Stimulated activated CD8-positive, alpha-beta memory T cell treated with anti-CD3 and anti-CD28 coated beads, Interleukin-15, amount 100 ng/mL, for 48 hours (primary cell): Measurements from ENCODE around the gene TMEM207.
A peak's percentile ranks its signal among the peaks of the same experiment; 100 is the strongest.

Experiments used
- DNase-seq, 2 donors: peaks; one replicate each; pipeline ENCODE4 v3.0.0-alpha.2; 2020; ENCODE audit warnings: low read depth in 2 of 2

The TMEM207 gene

DNA sequence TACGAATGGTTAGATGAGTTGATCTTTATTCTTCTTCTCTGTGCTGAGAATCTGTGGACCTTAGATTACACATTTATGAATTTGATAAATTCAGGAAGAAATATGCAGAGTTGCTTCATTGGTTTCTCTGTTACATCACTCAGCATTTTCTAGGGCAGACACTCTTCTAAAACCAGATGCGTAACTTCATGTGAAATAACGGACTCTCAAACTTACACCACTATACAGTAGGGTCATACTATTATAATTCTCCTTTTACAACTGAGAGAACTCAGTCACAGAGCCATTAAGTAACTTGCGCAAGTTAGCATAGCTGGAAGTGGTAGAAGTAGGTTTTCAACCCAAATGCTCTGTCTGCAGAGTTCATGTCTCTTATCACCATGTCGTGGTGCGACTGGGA, 5.7 kb downstream of the TMEM207 start:
- no peak for DNase-seq

- DNase-seq: no peak
Observed at GRCh38 chr3:190443257-190443656, 6.4 kb downstream of the TMEM207 start.

DNA sequence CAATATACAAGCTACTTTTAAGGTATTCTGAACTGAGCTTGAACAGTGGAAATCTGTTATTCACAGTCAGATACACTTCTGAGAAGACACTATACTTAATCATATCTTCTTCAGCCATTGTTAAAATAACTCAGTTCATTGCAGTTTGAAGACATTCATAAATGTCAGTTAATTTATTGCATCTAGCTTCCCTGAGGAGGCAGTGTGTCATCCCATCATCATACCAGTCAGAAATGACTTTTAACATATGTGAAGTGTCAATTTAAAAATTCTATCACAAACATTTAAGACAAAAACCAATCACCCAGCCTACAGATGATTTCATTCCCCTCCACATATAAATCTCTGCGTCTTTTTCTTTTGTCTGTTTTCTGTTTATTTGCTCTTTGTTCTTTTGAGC, 7.5 kb downstream of the TMEM207 start:
- DNase-seq: no peak

DNA sequence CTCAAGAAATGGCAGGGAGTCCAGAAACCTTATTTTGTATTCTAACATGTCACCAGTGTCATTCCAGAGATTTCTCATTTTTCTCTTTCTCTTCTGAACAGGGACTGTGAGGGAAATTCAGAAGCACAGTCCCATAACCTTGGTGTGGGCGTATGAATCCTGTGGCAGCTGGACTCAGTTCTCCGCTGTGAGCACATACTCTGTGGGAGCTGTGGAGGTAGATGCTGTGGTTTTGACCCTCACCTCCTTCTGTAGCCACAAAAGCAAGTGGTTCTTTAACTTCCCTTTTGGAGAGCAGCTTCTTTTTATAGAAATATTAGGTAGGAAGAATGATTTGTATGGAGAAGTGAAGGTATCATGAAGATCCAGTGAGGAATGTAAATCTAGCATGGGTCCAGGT, 13.4 kb downstream of the TMEM207 start:
- no peak for DNase-seq

DNA sequence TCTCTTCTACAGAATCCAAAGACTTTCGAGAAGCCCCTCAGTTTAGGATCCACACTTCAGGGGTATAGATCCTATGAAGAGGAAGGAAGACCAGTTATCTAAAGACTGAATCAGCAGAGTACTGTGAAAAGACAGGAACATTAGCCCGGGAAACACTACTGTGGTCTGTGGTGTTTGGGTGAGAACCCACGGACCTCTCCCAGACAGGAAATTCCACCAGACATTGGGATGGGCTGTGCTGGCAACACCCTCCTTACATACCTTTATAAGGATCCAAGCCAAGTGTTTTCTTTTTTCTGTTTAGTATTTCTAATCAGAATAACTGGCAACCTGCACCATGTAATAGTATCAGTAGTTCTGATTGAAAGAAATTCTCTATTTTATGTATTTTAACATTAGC, 14.1 kb downstream of the TMEM207 start:
- DNase-seq: no peak

- no peak for DNase-seq
Observed at GRCh38 chr3:190433626-190434025, 16.1 kb downstream of the TMEM207 start.

GRCh38 chr3:190432216-190432615, 17.5 kb downstream of the TMEM207 start:
- no peak for DNase-seq

- no peak for DNase-seq
Observed at GRCh38 chr3:190430906-190431305, 18.8 kb downstream of the TMEM207 start.

- no peak for DNase-seq
Observed at GRCh38 chr3:190429681-190430080, 20.0 kb downstream of the TMEM207 start.

GRCh38 chr3:190426806-190427507, 22.7 kb downstream of the TMEM207 start:
- DNase-seq: no peak

- no peak for DNase-seq
Observed at GRCh38 chr3:190425833-190426232, 23.9 kb downstream of the TMEM207 start.

DNA sequence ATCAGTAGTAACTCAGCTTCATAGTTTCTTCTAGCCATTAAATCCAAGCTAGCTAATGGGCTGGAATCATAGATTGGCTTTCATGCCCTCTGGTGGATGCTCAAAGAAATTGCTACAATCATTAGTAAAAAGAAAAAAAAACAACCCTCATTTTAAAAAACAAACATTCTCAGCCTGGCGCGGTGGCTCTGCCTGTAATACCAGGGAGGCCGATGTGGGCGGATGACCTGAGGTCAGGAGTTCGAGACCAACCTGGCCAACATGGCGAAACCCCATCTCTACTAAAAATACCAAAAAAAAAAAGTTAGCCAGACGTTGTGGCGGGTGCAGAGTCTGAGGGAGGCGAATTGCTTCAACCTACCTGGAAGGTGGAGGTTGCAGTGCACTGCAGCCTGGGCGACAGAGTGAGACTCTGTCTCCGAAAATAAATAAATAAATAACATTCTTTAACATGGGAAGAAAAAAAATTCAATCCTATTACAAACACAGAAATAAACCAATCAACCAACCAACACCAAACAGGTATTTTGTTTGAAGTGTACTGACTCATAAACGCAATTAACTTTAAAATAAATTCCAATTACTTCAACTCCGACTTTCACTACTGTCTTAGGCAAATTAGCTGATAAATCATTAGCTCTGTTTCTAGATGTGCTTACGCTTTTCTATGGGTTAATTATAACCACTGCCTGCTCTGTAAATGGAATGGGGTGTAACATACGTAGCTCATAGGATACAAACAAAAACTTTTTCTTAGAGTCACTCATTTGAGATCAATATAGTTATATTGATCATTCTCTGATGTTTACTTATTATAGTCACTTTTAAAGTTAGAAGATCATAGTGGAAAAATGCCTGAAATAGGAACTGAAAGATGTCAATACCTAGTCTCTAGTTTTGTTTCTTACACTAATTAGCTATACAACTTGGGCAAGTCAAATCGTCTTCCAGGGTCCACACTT, 24.9 kb downstream of the TMEM207 start:
- DNase-seq: peak; percentile 2 to 9

DNA sequence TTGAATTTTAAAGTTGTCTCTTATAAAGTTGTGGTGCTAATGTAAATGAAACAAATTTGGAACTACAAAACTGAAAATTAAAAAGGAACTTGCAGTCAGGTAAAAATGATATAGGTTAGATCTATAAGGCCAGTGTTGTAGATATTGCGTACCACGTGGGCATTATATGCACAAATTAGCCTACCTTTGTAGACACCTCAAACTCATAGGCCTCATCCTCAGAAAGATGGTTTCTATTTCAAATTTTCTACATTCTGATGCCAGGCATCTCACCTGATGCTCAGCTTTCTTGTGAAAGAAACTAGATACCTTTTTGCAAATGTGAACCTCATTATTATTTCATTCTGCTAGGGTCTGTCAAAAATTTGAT, 25.6 kb downstream of the TMEM207 start:
- no peak for DNase-seq

DNA sequence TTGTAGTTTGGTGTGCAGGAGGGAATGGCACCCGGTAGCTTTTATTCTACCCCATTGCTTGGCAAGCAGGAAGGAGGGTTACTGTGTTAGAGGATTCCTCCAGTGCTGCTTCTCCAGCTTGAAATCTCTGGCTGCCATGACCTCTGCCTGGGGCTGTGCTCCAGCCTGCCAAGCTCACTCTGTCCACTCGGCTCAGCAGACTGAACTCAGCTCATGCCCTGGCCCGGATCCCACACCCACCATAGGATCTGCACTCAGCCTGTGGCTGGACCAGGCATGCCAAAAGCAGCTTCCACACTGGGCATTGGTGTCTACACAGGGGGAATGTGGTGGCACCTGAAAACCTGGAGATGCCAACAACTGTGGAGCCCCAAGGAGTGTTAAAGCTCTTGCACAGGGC, 35.4 kb downstream of the TMEM207 start:
- DNase-seq: no peak

- no peak for DNase-seq
Observed at GRCh38 chr3:190404715-190405114, 45.0 kb downstream of the TMEM207 start.

GRCh38 chr3:190401963-190402362, 47.7 kb downstream of the TMEM207 start:
- DNase-seq: no peak

DNA sequence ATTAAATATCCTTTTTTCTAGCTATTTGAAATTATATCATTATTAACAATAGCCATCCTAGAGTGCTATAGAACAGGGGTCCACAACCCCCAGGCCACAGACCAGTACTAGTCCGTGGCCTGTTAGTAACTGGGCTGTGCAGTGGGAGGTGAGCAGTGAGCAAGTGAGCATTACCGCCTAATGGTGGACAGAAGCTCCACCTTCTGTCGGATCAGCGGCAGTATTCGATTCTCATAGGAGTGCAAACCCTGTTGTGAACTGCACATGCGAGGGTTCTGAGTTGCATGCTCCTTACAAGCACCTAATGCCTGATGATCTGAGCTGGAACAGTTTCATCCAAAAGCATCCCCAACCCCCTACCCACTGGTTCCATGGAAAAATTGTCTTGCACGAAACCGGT, 50.0 kb downstream of the TMEM207 start:
- no peak for DNase-seq

DNA sequence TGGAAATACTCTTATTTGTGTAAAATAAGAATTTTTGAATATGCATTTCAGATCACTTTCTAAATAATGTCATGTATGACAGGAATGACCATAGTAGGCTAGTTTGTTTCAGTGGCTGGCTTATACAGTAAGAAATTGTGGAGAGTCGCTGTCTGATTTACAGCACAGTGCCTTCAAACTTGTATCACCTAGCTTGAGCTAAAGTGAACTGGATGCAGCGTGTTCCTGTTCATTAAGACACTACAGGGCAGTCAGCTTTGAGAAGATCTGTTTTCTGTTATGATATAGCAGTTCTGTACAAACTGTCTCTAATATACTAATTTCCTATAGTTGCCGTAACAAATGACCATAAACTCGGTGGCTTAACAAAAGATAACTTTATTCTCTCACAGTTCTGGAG, 51.8 kb downstream of the TMEM207 start:
- no peak for DNase-seq

- no peak for DNase-seq
Observed at GRCh38 chr3:190396001-190396400, 53.7 kb downstream of the TMEM207 start.

DNA sequence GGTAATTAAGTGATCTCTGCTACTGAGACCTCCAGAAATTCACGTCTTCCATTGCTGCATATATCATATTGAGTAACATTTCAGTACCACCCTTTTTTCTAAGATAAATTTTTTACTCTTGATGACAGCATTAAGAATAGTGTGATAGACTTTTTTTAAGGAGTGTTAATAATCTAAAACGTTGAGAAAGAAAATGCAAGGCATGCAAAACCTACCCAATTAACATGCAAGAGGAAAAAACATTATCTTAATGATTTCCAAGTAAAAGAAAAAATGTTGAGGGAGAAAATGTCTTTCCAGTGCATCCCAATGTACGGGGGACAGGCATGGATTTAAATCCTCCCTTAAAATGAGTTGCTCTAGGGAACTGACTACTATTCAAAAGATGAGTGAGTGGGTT, 61.0 kb downstream of the TMEM207 start:
- DNase-seq: no peak

GRCh38 chr3:190387578-190388213, 62.0 kb downstream of the TMEM207 start, which contains the start of gene CLDN16:
Gene CLDN16 (plus strand): TSS chr3:190388163. CDS start chr3:190388330, 167 bp downstream.
- DNase-seq: no peak
